Measurements from ENCODE around the gene FAM193A.
A peak's percentile ranks its signal among the peaks of the same experiment; 100 is the strongest.
"Not testable (repeated sequence)": the region's sequence is repeated elsewhere in the genome, so short reads cannot be mapped to it uniquely, and the experiment has no call there.

The FAM193A gene

DNA sequence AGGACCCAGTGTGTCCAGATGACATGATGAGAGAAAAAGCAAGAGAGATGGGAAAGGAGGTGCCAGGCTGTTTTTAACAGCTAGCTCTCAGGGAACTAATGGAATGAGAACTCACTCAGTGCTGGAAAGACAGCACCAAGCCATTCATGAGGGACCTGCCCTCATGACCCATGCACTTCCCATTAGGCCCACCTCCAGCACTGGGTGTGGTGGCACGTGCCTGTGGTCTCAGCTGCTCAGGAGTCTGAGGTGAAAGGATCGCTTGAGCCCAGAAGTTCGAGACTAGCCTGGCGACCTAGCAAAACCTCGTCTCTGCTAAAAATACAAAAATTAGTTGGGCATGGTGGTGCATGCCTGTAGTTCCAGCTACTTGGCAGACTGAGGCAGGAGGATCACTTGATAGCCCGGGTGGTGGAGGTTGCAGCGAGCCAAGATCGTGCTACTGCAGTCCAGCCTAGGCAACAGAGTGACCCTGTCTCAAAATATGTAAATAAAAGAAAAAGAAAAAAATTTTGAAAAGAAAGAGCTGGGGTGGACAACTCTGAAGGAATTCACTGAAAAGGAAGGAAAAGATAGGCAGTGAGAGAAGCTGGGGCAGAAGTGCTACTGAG lies 50.9 kb downstream of the FAM193A start:
- H3K4me3 ChIP-seq (ENCODE audit: control insufficient read depth, low read depth, low read length) = no peak overlapping the region
- no peak for DNase-seq (ENCODE audit: low read depth)
- TF ChIP-seq CTCF (IDR thresholded peaks at IDR 0.05; ENCODE audit: control insufficient read depth, insufficient read depth, low read depth, low read length, missing control alignments) = no peak

DNA sequence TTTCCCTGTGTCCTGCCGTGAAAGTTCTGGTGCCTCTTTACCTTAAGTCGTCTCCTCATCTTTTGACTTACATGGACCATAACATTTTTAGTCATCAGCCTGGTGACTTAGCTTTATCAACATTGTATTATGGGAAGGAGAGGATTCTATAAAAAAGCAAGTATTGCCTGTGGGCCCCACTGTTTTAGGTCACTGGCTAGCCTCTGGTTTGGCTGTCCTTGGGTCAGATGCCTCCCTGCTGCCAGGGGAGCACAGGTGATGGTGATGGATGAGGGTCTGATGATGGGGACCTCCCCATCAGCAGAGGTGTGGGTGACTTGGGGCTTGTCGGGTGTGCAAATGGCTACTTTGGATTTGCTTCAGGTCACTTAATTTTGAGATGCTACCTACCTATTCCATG lies 51.8 kb downstream of the FAM193A start:
- no peak for TF ChIP-seq CTCF (IDR thresholded peaks at IDR 0.05; ENCODE audit: control insufficient read depth, insufficient read depth, low read depth, low read length, missing control alignments)
- DNase-seq (ENCODE audit: low read depth) = no peak
- no peak overlapping the region for H3K4me3 ChIP-seq (ENCODE audit: control insufficient read depth, low read depth, low read length)

DNA sequence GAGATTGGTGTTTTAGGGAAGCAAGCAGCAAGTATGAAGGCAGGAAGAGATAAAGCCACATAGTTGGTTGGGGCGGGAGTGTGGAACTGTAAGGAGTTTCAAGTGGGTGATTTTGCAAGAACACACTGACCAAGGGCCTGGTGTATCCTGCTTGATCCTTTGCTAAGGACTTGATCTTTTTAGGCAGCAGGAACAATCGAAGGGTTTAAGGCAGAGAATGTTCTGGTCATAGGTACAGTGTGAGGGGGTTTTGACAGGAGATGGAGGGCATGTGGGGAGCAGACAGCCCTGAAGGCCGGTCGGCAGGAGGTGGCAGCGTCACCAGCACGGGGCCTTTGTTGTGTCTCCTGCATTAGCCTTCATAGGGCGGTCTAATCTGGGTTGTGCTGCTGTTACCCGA lies 54.7 kb downstream of the FAM193A start:
- no peak overlapping the region for H3K4me3 ChIP-seq (ENCODE audit: control insufficient read depth, low read depth, low read length)
- TF ChIP-seq CTCF (IDR thresholded peaks at IDR 0.05; ENCODE audit: control insufficient read depth, insufficient read depth, low read depth, low read length, missing control alignments) = no peak
- peak; percentile 1 for DNase-seq (ENCODE audit: low read depth)

DNA sequence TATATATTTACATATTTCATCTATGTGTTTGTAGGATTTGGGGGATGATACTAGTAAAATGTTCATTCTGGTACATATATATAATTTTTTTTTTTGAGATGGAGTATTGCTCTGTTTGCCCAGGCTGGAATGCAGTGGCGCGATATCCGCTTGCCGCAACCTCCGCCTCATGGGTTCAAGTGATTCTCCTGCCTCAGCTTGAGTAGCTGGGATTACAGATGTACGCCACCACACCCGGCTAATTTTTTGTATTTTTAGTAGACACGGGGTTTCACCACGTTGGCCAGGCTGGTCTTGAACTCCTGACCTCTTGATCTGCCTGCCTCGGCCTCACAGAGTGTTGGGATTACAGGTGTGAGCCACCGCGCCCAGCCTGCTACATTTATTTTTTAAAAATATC lies 55.6 kb downstream of the FAM193A start:
- not testable (repeated sequence) for H3K4me3 ChIP-seq (ENCODE audit: control insufficient read depth, low read depth, low read length); DNase-seq (ENCODE audit: low read depth)

DNA sequence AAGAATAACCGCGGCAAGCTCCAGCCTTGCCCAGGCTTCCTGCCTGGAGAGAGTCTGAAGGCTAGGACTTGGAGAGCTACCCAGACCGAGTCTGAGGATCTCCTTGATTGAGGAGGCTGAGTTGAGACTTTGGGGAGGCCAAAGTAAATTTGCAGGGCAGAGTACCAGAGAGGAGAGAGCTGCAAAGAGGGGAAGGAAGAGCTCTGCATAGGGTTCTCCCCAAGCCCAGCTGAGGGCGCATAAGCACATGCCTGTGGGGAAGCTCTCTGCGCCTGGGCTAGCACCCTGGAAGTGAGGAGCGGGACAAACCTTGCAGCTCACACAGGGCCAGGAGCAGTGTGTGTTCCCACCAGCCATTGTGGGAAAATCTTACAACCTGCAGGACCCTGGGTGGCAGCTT lies 56.1 kb downstream of the FAM193A start:
- TF ChIP-seq CTCF (IDR thresholded peaks at IDR 0.05; ENCODE audit: control insufficient read depth, insufficient read depth, low read depth, low read length, missing control alignments) = no peak
- H3K4me3 ChIP-seq (ENCODE audit: control insufficient read depth, low read depth, low read length) = no peak overlapping the region
- DNase-seq (ENCODE audit: low read depth) = no peak

GRCh38 chr4:2593003-2593402 lies 56.6 kb downstream of the FAM193A start:
- no peak overlapping the region for H3K4me3 ChIP-seq (ENCODE audit: control insufficient read depth, low read depth, low read length)
- no peak for DNase-seq (ENCODE audit: low read depth)
- TF ChIP-seq CTCF (IDR thresholded peaks at IDR 0.05; ENCODE audit: control insufficient read depth, insufficient read depth, low read depth, low read length, missing control alignments) = no peak

DNA sequence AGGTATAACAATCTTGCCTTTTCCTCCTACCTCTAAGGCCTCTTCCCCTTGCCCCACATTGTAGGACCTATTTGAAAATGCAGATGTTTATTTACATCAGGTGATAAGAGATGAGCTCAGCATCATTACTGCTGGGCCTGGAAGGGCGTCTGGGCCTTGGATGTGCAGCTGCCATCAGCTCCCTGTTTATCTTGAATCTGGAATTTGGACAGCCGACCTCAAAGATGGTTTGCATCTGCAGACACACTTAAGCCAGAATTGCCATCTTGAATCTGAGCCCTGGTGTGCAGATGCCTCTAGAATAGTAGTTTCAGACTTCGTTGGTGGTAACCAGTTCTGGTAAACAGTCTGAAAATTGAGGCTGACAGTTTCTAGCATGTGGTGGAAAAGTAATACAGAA lies 59.0 kb downstream of the FAM193A start:
- DNase-seq (ENCODE audit: low read depth) = no peak
- no peak overlapping the region for H3K4me3 ChIP-seq (ENCODE audit: control insufficient read depth, low read depth, low read length)
- no peak for TF ChIP-seq CTCF (IDR thresholded peaks at IDR 0.05; ENCODE audit: control insufficient read depth, insufficient read depth, low read depth, low read length, missing control alignments)

Data from AG09309 (cell line).